ENCODE measurements around the gene AKT3. TPM values are rescaled to one million over a fixed set of nuclear protein-coding genes. Genes with fewer than 3 reads are reported as not detected.

The AKT3 gene
- total RNA-seq (2014; rRNA removed; shearing (Covaris generic)) = 45.9 and 54.6 TPM in 2 replicates

GRCh38 chr1:243850202-243850451 is at the start of gene AKT3:
AKT3 (minus strand) TSS chr1:243850243; CDS start chr1:243843170, 7,073 bp downstream.

Other genes starting within 250 kb of the AKT3 start
- 14.9 and 17.9 TPM in 2 replicates for gene ZBTB18, start 201.0 kb upstream of the AKT3 start, total RNA-seq (2014; rRNA removed; shearing (Covaris generic))

All from A375 (cell line).